Inferior parietal cortex (tissue), 1 donor: Measurements from ENCODE around the gene ID3.
"Not testable (repeated sequence)": the region's sequence is repeated elsewhere in the genome, so short reads cannot be mapped to it uniquely, and the experiment has no call there.

Source experiments
- DNase-seq: peaks from one replicate; pipeline ENCODE4 v3.0.0-alpha.2; 2016; ENCODE audit errors: extremely low spot score

Gene ID3

DNA sequence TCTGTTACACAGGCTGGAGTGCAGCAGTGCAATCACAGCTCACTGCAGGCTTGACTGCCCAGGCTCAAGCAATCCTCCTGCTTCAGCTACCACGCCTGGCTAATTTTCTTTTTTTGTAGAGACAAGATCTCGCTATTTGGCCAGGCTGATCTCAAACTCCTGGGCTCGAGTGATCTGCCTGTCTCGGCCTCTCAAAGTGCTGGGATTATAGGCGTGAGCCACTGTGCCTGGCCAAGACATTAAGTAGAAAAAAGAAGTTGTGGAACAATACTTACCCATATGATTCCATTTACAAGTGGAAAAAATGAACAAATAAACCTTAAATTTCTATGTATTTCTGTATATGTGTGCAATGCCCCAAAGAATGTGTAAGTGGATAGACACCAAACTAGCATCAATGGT is 30.3 kb upstream of the ID3 start:
- no peak for DNase-seq

DNA sequence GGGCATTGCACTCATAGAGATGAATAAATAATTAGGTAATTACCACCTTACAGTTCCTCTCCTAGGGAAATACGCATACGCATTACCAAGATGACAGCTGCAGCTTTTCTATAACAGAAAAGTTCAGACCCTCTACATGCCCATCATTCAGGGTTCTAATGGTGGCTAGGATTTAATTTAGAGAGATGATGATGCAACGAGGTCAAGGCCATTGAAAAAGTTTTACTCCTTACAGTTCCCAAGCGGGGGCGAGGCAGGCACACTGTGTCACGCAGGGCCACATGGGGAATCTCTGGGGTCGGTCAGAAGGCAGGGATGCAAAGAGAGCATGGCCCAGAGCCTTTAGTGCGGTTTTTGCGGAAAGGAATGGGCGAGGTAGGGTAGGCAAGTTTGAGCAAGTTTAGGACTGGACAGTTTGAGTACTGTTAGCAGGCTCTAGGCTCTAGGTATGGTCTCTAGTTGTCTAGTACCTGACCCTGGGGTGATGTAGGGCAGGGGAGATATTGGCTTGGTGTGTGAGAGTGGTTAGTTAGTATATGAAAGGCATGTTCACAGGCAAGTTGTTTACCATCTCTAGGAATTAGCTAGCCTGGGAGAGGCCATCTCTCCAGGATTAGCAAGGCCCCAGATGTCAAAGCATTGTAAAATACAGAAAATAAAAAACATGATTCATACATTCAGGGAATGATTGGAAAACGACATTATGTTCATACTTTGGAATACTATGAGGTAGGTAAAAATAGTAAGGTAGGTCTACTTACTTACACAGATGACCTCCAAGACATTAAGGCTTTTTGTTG is 29.6 kb upstream of the ID3 start:
- DNase-seq = no peak

- no peak for DNase-seq
These were observed 26.2 kb upstream of the ID3 start for GRCh38 chr1:23585321-23586022.

DNA sequence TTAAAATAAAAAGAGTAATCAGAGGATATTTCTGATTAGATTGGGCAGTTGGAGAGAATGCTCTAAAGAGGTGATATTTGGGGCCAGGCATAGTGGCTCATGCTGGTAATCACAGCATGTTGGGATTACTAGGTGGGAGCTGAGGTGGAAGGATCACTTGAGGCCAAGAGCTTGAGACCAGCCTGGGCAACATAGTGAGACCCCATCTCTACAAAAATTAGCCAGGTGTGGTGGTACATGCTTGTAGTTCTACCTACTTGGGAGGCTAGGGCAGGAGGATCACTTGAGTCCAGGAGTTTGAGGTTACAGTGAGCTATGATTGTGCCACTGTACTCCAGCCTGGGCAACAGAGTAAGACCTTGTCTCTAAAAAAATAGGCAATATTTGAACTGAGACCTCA is 24.4 kb upstream of the ID3 start:
- DNase-seq = not testable (repeated sequence)

GRCh38 chr1:23582820-23583219 is 23.5 kb upstream of the ID3 start:
- DNase-seq = no peak

- no peak for DNase-seq
These were observed 21.9 kb upstream of the ID3 start for GRCh38 chr1:23581219-23581618.

- DNase-seq = no peak
These were observed 19.7 kb upstream of the ID3 start for GRCh38 chr1:23578997-23579363.

DNA sequence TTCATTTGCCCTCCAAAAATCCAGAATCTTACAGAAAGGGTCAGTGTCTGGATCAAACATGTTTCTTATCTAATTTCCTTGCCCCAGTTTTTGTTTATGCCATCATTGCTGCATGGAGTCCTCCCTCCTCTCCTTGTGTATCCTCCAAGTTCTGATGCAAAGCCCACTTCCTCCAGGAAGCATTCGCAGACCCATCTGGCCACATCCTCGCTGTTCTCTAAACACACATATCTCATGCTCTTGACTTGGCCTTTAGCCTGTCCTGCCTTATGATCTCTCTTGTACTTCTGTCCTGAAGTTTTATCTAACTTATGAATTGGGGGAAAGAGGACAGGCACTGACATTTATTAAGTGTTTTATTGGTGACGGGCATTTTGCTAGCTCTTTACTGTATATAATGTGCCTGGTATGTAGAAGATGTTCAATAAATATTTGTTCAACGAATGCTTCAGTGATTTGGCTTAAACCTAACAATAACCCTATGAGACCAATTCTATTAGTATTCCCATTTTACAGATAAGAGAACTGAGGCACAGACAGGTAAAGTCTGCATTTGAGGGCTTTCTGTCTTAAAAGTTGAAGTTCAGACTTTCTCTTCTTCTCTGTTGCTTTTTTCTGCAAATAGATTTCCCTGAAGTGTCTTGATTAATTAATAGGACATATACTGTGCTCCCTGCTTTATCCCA is 19.2 kb upstream of the ID3 start:
- no peak for DNase-seq

GRCh38 chr1:23577056-23578004 is 18.0 kb upstream of the ID3 start:
- DNase-seq = no peak

DNA sequence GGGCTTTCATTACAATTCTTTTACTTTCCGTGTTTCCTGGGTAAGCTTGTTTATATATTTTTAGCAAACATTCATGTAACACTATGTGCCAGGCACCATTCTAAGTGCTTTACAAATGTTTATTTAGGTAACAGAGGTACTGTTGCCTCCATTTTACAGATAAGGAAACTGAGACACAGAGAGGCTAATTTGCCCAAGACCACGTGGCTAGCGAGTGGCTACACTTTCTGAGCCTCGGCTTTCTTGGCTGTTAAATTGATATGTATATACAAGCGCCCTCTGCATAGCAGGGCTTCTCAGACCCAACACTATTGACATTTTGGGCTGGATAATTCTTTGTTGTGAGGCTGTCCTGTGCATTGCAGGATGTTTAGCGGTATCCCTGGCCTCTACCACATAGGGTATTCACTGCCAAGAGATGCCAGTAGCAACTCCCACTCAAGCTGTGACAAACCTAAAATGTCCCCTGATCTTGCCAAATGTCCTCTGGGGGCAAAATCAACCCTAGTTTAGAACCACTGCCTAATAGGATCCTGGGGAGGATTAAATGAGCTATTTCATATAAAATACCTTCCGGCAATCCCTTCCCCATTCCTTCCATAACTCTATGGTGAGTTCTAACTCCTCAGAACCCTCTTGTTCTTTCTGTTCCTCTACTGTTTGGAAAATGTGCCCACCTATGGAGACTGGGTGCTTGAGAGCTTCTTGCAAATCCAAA is 17.2 kb upstream of the ID3 start:
- no peak for DNase-seq

GRCh38 chr1:23575226-23575810 is 16.0 kb upstream of the ID3 start:
- DNase-seq = no peak

- DNase-seq = no peak
These were observed 15.0 kb upstream of the ID3 start for GRCh38 chr1:23574265-23574754.

- DNase-seq = no peak
These were observed 14.4 kb upstream of the ID3 start for GRCh38 chr1:23573574-23574182.

- DNase-seq = no peak
These were observed 12.2 kb upstream of the ID3 start for GRCh38 chr1:23571465-23571864.

- DNase-seq = no peak
These were observed 10.8 kb upstream of the ID3 start for GRCh38 chr1:23570001-23570691.

GRCh38 chr1:23568608-23569383 is 9.5 kb upstream of the ID3 start:
- DNase-seq = no peak

DNA sequence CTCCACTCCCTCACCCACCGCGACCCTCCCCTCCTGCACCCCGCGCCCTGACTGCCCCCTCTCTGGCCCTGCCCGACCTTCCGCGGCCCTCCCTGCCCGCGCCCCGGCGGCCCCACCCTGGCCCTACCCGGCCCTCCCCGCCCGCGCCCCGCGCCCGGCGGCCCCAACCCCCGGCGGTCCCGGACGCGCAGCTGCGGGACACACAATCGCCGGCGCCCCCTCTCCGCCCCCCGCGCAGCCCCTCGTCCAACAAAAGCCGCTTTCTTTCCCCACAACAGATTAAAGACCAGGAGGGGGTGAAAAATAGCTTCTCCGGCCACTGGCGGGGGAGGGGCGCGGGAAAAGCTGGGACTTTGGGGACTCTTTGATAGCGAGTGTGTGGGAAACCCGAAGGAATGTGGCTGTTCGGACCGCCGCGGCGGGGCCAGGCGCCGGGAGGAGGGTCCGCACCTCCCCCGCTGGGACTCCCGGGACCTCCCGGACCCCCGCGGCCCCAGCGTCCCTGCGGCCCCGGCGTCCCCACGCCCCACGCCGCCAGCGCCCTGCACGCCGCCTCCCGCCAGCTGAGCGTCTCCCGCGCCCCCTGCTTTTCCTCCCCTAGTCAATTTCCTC is 8.8 kb upstream of the ID3 start:
- no peak for DNase-seq

- no peak for DNase-seq
These were observed 8.3 kb upstream of the ID3 start for GRCh38 chr1:23567629-23567995.
